Kidney epithelial cell (primary cell): ENCODE results near the gene VGF. TPM values are rescaled to one million over a fixed set of nuclear protein-coding genes. Genes with fewer than 3 reads are reported as not detected.
"Not testable (repeated sequence)": the region's sequence is repeated elsewhere in the genome, so short reads cannot be mapped to it uniquely, and the experiment has no call there.

ENCODE experiments used
- DNase-seq: peaks from one replicate; pipeline ENCODE4 v3.0.0-alpha.2; 2010; ENCODE audit warnings: low read depth
- H3K27me3 ChIP-seq: 2 replicates; pipeline ENCODE4 v1.6.0; 2011; ENCODE audit warnings: low read length; ENCODE audit not compliant: control insufficient read depth, insufficient read depth
- H3K36me3 ChIP-seq: 2 replicates; pipeline ENCODE4 v1.5.1; 2011; ENCODE audit warnings: low read length; ENCODE audit not compliant: control insufficient read depth, insufficient read depth
- H3K4me3 ChIP-seq: 2 replicates; pipeline ENCODE4 v1.5.1; 2011; ENCODE audit warnings: low read depth, mild to moderate bottlenecking, control low read depth, low read length
- total RNA-seq: library from RNA; depleted of rRNA; stranded (reverse); fragments of >200 nt; gene quantifications from 2 replicates; pipeline ENCODE4 v1.2.3, GENCODE V29; 2015
- TF ChIP-seq, protein P1 (sequence below): IDR thresholded peaks from 2 replicates; pipeline ENCODE4 v1.5.1; 2011; ENCODE audit warnings: mild to moderate bottlenecking, moderate library complexity, low read length, control low read depth, inconsistent platforms; ENCODE audit not compliant: insufficient read depth, poor library complexity, severe bottlenecking

VGF gene
- total RNA-seq, 1 donor from 2014 or later, result 17.8 TPM

DNA sequence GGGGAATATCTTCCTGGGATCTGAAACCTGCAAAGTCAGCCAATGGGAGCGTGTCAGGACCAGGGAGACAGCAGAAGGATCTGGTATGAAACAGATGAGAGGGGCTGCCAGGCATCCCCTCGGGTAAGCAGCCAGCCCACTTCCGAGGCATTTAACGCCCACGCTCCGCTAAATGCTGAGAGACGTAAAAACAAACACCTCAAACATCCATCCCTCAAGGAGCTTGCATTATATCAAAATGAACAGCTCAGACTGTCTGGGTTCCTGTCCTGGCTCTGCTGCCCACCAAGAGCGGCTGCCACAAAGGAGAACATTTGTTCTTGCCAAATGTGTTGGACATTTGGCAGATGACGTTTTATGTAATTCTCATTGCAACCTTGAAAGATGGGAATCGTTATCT lies 45.5 kb downstream of the VGF start:
- DNase-seq, result no peak
- Histone ChIP-seq H3K27me3 (no peaks in the 10 kb centered on the region), H3K4me3 (no peak overlapping the region), H3K36me3 (no peaks in the 10 kb centered on the region)
- TF ChIP-seq, protein P1, sequence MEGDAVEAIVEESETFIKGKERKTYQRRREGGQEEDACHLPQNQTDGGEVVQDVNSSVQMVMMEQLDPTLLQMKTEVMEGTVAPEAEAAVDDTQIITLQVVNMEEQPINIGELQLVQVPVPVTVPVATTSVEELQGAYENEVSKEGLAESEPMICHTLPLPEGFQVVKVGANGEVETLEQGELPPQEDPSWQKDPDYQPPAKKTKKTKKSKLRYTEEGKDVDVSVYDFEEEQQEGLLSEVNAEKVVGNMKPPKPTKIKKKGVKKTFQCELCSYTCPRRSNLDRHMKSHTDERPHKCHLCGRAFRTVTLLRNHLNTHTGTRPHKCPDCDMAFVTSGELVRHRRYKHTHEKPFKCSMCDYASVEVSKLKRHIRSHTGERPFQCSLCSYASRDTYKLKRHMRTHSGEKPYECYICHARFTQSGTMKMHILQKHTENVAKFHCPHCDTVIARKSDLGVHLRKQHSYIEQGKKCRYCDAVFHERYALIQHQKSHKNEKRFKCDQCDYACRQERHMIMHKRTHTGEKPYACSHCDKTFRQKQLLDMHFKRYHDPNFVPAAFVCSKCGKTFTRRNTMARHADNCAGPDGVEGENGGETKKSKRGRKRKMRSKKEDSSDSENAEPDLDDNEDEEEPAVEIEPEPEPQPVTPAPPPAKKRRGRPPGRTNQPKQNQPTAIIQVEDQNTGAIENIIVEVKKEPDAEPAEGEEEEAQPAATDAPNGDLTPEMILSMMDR, result no peak

DNA sequence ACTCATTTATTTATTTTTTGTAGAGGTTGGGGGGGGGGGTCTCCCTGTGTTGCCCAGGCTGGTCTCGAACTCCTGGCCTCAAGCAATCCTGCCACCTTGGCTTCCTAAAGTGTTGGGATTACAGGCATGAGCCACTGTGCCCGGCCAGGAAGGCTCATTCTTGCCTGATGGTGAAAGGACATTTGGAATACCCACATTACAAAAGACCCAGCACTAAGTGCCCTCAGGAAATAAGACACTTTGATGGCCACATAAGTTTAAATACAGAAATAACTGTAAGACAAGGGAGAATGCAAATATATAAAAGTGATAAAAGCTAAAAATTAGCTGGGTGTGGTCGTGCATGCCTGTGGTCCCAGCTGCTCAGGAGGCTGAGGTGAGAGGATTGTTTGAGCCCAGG lies 46.5 kb downstream of the VGF start:
- no peaks in the 10 kb centered on the region for H3K27me3 ChIP-seq
- no peak overlapping the region for H3K4me3 ChIP-seq
- no peak for DNase-seq
- no peaks in the 10 kb centered on the region for H3K36me3 ChIP-seq
- TF ChIP-seq, protein P1, result no peak

DNA sequence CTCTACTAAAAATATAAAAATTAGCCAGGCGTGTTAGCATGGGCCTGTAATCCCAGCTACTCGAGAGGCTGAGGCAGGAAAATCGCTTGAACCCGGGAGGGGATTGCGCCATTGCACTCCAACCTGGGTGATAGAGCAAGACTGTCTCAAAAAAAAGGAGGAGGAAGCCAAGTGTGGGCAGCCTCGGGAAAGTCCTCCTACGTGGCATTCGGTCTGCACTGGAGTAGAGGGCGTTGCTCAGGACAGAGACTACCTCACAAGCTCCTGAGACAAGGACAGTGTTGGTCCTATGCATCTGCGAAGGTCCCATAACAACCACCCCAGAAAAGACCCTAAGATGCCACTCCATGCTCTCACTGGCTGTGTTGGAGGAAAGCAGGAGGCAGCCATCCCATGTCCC lies 48.5 kb downstream of the VGF start:
- Histone ChIP-seq H3K27me3 (no peaks in the 10 kb centered on the region), H3K4me3 (no peak overlapping the region), H3K36me3 (no peaks in the 10 kb centered on the region)
- TF ChIP-seq, protein P1, result no peak
- no peak for DNase-seq

DNA sequence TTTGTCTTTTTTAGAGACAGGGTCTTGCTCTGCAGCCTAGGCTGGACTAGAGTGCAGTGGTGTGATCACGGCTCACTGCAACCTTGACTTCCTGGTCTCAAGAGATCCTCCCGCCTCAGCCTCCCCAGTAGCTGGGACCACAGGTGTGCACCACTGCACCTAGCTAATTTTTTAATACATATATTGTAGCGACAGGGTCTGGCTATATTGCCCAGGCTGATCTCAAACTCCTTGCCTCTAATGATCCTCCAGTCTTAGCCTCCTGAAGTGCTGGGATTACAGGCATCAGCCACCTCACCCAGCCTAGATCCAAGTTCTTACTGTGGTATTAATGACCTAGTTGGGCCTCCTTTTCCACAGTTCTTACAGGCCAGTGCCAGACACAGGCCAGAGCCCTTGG lies 50.2 kb downstream of the VGF start:
- TF ChIP-seq, protein P1, result no peak
- no peak overlapping the region for H3K4me3 ChIP-seq
- DNase-seq, result no peak
- H3K36me3 ChIP-seq, result no peaks in the 10 kb centered on the region
- no peaks in the 10 kb centered on the region for H3K27me3 ChIP-seq

DNA sequence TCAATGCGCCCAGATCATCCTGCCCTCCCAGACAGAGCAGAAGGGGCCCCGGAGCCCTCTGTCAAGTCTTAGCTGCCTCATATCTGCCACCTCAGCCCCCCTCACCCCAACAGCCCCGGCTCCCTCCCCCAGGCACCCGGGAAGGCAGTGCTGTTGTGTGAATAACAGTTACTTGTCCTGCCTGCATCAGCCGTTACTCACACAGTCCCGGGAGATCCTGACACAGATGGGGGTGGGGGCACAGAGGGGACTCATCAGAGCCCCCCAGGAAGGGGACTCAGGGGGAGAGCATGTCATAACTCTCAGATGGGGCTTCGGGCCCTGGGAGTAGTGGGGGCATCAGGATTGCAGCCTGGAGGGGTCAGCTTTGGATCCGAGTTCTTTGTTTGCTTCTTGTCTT lies 50.9 kb downstream of the VGF start:
- TF ChIP-seq, protein P1, result no peak
- Histone ChIP-seq H3K27me3 (no peaks in the 10 kb centered on the region), H3K4me3 (no peak overlapping the region), H3K36me3 (no peaks in the 10 kb centered on the region)
- no peak for DNase-seq

DNA sequence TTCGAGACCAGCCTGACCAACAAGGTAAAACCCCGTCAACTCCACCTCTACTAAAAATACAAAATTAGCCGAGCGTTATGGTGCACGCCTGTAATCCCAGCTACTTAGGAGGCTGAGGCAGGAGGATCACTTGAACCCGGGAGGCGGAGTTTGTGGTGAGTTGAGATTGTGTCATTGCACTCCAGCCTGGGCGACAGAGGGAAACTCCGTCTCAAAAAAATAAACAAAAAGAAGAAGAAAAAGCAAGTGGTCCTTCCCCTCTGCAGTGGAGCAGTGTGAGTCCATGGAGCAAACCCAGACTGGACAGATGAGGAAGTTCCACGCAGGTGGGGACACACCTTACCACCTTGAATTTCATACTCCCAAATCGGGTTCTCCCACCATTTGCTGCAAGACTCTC lies 51.5 kb downstream of the VGF start:
- no peaks in the 10 kb centered on the region for H3K36me3 ChIP-seq
- TF ChIP-seq, protein P1, result no peak
- no peak overlapping the region for H3K4me3 ChIP-seq
- DNase-seq, result no peak
- no peaks in the 10 kb centered on the region for H3K27me3 ChIP-seq

DNA sequence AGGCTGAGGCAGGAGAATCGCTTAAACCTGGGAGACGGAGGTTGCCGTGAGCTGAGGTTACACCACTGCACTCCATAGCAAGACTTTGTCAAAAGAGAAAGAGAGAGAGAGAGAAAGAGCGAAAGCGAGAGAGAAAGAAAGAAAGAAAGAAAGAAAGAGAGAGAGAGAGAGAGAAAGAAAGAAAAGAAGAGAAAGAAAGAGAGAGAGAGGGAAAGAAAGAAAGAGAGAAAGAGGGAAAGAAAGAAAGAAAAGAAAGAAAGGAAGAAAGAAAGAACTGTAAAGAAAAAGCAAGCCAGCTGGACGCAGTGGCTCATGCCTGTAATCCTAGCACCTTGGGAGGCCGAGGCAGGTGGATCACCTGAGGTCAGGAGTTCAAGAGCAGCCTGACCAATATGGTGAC lies 52.2 kb downstream of the VGF start:
- DNase-seq, H3K36me3 ChIP-seq, H3K27me3 ChIP-seq, H3K4me3 ChIP-seq: not testable (repeated sequence)
